Measurements from ENCODE around the gene MPRIP.

Gene MPRIP

GRCh38 chr17:17239832-17240231, 197.6 kb downstream of the MPRIP start:
- ATAC-seq (no peak), DNase-seq (ENCODE audit: low spot score in 2 of 2) (no peak)
- Mint-ChIP-seq H3K36me3 (peaks cover 20% of the 10 kb centered on the region), H3K9me3 (no peaks in the 10 kb centered on the region), H3K4me1 (peaks cover 26% of the 10 kb centered on the region), H3K27ac (no peak overlapping the region), H3K4me3 (no peak overlapping the region)

DNA sequence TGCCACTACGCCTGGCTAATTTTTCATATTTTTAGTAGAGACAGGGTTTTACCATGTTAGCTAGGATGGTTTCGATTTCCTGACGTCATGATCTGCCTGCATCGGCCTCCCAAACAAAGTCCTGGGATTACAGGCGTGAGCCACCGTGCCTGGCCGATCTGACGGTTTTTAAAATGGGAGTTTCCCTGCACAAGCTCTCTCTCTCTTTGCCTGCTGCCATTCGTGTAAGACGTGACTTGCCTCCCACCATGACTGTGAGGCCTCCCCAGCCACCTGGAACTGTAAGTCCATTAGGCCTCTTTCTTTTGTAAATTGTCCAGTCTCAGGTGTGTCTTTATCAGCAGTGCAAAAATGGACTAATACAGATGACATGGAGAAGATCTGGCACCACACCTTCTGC, 199.4 kb downstream of the MPRIP start:
- DNase-seq (ENCODE audit: low spot score in 2 of 2) (no peak), ATAC-seq (no peak)
- Mint-ChIP-seq H3K36me3 (peaks cover 29% of the 10 kb centered on the region), H3K9me3 (no peaks in the 10 kb centered on the region), H3K4me3 (no peak overlapping the region), H3K27ac (no peak overlapping the region), H3K4me1 (peaks cover 8% of the 10 kb centered on the region)

- no peak for ATAC-seq
- peaks cover 31% of the 10 kb centered on the region for H3K36me3 Mint-ChIP-seq
- H3K4me3 Mint-ChIP-seq, result no peak overlapping the region
- peaks cover 8% of the 10 kb centered on the region for H3K4me1 Mint-ChIP-seq
- DNase-seq (ENCODE audit: low spot score in 2 of 2), result no peak
- H3K27ac Mint-ChIP-seq, result no peak overlapping the region
- H3K9me3 Mint-ChIP-seq, result no peaks in the 10 kb centered on the region
Observed at GRCh38 chr17:17242246-17242645, 200.0 kb downstream of the MPRIP start.

Measured in stimulated activated effector memory CD8-positive, alpha-beta T cell treated with anti-CD3 and anti-CD28 coated beads, Interleukin-12 subunit alpha, Interleukin-12 subunit beta, amount 100 ng/mL, for 72 hours (primary cell).